HG03066 (cell line): ENCODE results near the gene SHC3.
"Not testable (repeated sequence)": the region's sequence is repeated elsewhere in the genome, so short reads cannot be mapped to it uniquely, and the experiment has no call there.

Experiments
- ATAC-seq: cut with Tn5 transposase; IDR thresholded peaks from one replicate; pipeline ENCODE4 v1.9.1; 2021; ENCODE audit warnings: low read depth; ENCODE audit not compliant: unreplicated experiment

Gene SHC3

GRCh38 chr9:89177944-89178829 is at the start of gene SHC3:
TSS of gene SHC3 (minus strand) at chr9:89178818. CDS start at chr9:89178460, 358 bp downstream.
- ATAC-seq: no peak

DNA sequence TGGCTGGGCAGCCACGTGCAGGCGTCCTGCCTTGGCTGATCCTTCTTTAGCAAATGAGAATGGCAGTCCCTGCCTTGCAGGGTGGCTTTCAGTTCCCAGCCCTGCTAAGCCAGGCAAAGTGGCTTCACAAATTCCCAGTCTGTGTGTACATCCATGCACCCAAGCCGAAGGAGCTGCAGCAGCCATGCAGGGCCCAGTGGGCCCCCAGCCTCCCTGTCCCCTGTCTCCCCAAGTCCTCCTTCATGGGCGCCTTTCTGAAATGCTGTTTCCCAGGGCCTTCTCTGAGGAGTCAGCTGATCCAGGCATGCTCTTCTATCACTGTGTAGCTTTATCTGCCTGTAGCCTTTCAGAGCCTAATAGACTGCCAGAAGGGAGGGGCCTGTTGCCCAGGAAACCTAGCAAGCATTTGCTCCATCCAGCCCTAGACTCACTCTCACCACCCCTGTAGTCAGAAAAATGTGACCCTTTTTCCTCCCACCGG is 47.4 kb upstream of the SHC3 start:
- ATAC-seq: no peak

GRCh38 chr9:89225587-89225986 is 47.0 kb upstream of the SHC3 start:
- no peak for ATAC-seq

GRCh38 chr9:89225036-89225435 is 46.4 kb upstream of the SHC3 start:
- no peak for ATAC-seq

GRCh38 chr9:89224633-89225032 is 46.0 kb upstream of the SHC3 start:
- no peak for ATAC-seq

GRCh38 chr9:89223396-89223977 is 44.9 kb upstream of the SHC3 start:
- ATAC-seq: no peak

GRCh38 chr9:89219637-89220036 is 41.0 kb upstream of the SHC3 start:
- ATAC-seq: no peak

- no peak for ATAC-seq
Measured at GRCh38 chr9:89218040-89218928, 39.7 kb upstream of the SHC3 start.

- ATAC-seq: no peak
Measured at GRCh38 chr9:89215342-89215741, 36.7 kb upstream of the SHC3 start.

GRCh38 chr9:89213396-89213880 is 34.8 kb upstream of the SHC3 start:
- ATAC-seq: no peak

DNA sequence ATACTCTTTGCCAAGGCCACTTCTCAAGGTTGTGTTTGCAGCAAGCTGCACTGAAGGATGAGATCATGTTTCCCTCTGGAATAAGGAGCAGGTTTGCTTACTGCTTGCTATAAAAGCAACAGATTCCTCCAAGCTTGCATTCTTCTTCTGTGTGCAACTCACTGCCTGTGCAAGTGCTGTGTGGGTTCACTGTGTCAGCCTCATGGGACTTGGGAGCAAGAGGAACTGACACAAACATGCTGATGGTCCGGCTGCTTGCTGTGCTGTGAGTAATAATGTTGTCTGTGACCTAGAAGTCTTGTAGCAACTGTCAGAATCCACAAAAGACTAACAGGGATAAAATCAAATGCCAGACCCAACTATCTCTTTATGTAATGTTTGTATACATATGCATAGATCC is 33.6 kb upstream of the SHC3 start:
- ATAC-seq: no peak

- not testable (repeated sequence) for ATAC-seq
Measured at GRCh38 chr9:89209311-89209710, 30.7 kb upstream of the SHC3 start.

DNA sequence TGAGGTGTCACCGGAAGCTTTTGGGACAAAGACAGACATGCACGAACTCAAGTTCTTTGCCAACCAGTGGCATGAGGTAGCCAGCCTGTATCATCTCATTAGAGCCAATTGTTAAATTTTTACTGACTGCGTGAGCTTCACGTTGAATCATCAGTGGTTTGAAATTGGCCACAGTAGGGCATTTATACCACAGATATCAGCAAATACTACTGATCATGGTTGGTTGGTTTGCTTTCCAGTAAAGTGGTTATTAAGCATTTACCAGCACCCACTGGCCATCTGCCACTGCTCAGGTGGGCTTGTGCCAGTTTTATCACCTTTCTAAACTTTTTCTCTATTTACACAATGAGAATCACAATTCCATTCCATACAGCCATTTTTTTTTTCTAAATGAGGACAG is 28.4 kb upstream of the SHC3 start:
- ATAC-seq: no peak

DNA sequence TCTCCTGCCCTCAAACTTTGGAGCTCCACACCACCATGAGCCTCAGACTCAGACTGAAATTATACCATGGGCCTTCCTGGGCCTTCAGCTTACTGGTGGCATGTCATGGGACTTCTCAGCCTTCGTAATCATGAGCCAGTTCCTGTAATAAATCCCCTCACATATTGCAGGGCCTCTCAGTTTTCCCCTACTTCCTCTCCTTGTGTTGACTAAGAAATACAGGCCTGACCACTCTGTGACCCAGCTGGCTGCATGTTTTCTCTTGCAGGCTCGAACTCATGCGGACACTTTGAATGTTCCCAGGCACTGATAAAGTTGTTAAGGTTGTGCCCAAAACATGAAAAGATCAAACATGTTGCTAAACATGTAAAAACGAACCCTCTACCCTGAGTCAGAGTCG is 26.2 kb upstream of the SHC3 start:
- no peak for ATAC-seq

DNA sequence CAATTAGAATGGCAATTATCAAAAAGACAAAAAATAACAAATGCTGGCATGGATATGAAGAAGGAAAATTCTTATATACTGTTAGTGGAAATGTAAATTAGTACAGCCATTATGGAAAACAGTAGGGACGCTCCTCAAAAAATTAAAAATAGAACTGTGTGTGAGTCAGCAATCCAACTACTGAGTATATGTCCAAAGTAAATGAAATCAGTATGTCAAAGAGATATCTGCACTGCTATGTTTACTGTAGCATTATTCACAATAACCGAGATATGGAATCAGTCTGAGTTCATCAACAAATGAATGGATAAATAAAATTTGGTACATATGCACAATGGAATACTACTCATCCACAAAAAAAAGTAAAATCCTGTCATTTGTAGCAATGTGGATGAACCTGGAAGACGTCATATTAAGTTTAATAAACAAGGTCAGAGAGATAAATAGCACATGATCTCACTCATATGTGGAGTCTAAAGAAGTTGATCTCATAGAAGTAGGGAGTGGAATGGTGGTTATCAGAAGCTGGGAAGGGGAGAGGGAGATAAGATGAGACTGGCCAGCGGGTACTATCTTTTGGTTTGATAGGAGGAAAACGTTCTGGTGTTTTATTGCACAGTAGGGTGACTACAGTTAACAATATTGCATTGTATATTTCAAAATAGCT is 16.6 kb upstream of the SHC3 start:
- ATAC-seq: no peak

GRCh38 chr9:89194421-89195130 is 16.0 kb upstream of the SHC3 start:
- no peak for ATAC-seq

GRCh38 chr9:89191004-89191403 is 12.4 kb upstream of the SHC3 start:
- no peak for ATAC-seq

GRCh38 chr9:89189215-89189614 is 10.6 kb upstream of the SHC3 start:
- ATAC-seq: no peak

GRCh38 chr9:89187950-89188349 is 9.3 kb upstream of the SHC3 start:
- ATAC-seq: no peak

GRCh38 chr9:89187541-89187940 is 8.9 kb upstream of the SHC3 start:
- ATAC-seq: no peak
